ENCODE measurements around the gene PDE6A. TPM values are rescaled to one million over a fixed set of nuclear protein-coding genes. Genes with fewer than 3 reads are reported as not detected.

The PDE6A gene
- total RNA-seq, 1 experiment from 2014 or later, result not detected

GRCh38 chr5:149845601-149846000 is 99.0 kb downstream of the PDE6A start:
- ChIA-PET POLR2A (no interaction called here), CTCF (interaction anchor here (16.6 kb wide), 1 partner anchor 10 kb away, joined by 298 read pairs; no protein-coding TSS in a partner anchor)
- no peaks in the 10 kb centered on the region for H3K27me3 Mint-ChIP-seq (ENCODE audit: low read depth)
- DNase-seq (ENCODE audit: low spot score) (no peak), ATAC-seq (no peak)
- no peaks in the 10 kb centered on the region for H3K4me1 Mint-ChIP-seq
- TF ChIP-seq CREB1 (CRISPR knock-in tag; IDR thresholded peaks at IDR 0.05), result no peak
- TF ChIP-seq PRDM15 (CRISPR knock-in tag; IDR thresholded peaks at IDR 0.05), result no peak
- TF ChIP-seq E2F1 (CRISPR knock-in tag; IDR thresholded peaks at IDR 0.05), result no peak
- no peak for TF ChIP-seq ZNF281 (CRISPR knock-in tag; IDR thresholded peaks at IDR 0.05)
- TF ChIP-seq ZMAT4 (CRISPR knock-in tag; IDR thresholded peaks at IDR 0.05), result no peak
- TF ChIP-seq ZNF423 (CRISPR knock-in tag; IDR thresholded peaks at IDR 0.05), result no peak
- TF ChIP-seq HMGA2 (CRISPR knock-in tag; IDR thresholded peaks at IDR 0.05), result no peak
- no peak for TF ChIP-seq ZNF532 (CRISPR knock-in tag; IDR thresholded peaks at IDR 0.05; ENCODE audit: borderline replicate concordance)
- no peak for TF ChIP-seq E2F4 (CRISPR knock-in tag; IDR thresholded peaks at IDR 0.05; ENCODE audit: borderline replicate concordance, low read depth)
- TF ChIP-seq IRF1 (CRISPR knock-in tag; IDR thresholded peaks at IDR 0.05), result no peak
- no peak for TF ChIP-seq NFATC4 (CRISPR knock-in tag; IDR thresholded peaks at IDR 0.05)
- no peak for TF ChIP-seq ATF2 (CRISPR knock-in tag; IDR thresholded peaks at IDR 0.05; ENCODE audit: borderline replicate concordance, low read depth)
- no peak for TF ChIP-seq FOXP1 (CRISPR knock-in tag; IDR thresholded peaks at IDR 0.05; ENCODE audit: borderline replicate concordance)
- no peak for TF ChIP-seq ZNF416 (CRISPR knock-in tag; IDR thresholded peaks at IDR 0.05)
- no peak for TF ChIP-seq MYBL2 (CRISPR knock-in tag; IDR thresholded peaks at IDR 0.05)
- TF ChIP-seq CBFB (CRISPR knock-in tag; IDR thresholded peaks at IDR 0.05; ENCODE audit: low read depth), result no peak
- no peak for TF ChIP-seq ZNF263 (CRISPR knock-in tag; IDR thresholded peaks at IDR 0.05; ENCODE audit: low read depth)
- no peak for TF ChIP-seq TCF7 (CRISPR knock-in tag; IDR thresholded peaks at IDR 0.05; ENCODE audit: low read depth)
- H3K27ac Mint-ChIP-seq, result no peak overlapping the region
- H3K4me3 Mint-ChIP-seq, result no peak overlapping the region
- no peaks in the 10 kb centered on the region for H3K9me3 Mint-ChIP-seq
- peaks cover 42% of the 10 kb centered on the region for H3K36me3 Mint-ChIP-seq

All from WTC11 (cell line).